Neural progenitor cell (in vitro differentiated cells): ENCODE measurements around the gene ZMYND8. TPM values are rescaled to one million over a fixed set of nuclear protein-coding genes. Genes with fewer than 3 reads are reported as not detected.

ENCODE experiments used
- DNase-seq: peaks from one replicate; pipeline ENCODE4 v3.0.0-alpha.2; 2016; ENCODE audit warnings: low spot score
- H2AFZ ChIP-seq: fragments of 200-600 bp; sonication (generic); replicated peaks from 2 replicates; pipeline ENCODE4 v1.6.1; 2016; ENCODE audit warnings: antibody characterized with exemption
- H3F3A ChIP-seq: fragments of 200-600 bp; sonication (generic); 2 replicates; pipeline ENCODE4 v1.6.1; 2016; ENCODE audit warnings: antibody characterized with exemption, low read depth
- H3K27ac ChIP-seq: fragments of 200-600 bp; sonication (generic); 2 replicates; pipeline ENCODE4 v1.5.1; 2016; ENCODE audit warnings: mild to moderate bottlenecking
- H3K27me3 ChIP-seq: fragments of 200-600 bp; sonication (generic); 2 replicates; pipeline ENCODE4 v1.6.1; 2016; ENCODE audit warnings: mild to moderate bottlenecking, moderate library complexity
- H3K36me3 ChIP-seq: fragments of 200-600 bp; sonication (generic); 2 replicates; pipeline ENCODE4 v1.5.1; 2016
- H3K4me1 ChIP-seq: fragments of 200-600 bp; sonication (generic); 2 replicates; pipeline ENCODE4 v1.6.1; 2016; ENCODE audit warnings: mixed run types
- H3K4me2 ChIP-seq: fragments of 200-600 bp; sonication (generic); 2 replicates; pipeline ENCODE4 v1.6.1; 2016
- H3K4me3 ChIP-seq: fragments of 200-600 bp; sonication (generic); 2 replicates; pipeline ENCODE4 v1.5.1; 2016
- H3K79me2 ChIP-seq: fragments of 200-600 bp; sonication (generic); 2 replicates; pipeline ENCODE4 v1.6.1; 2016; ENCODE audit warnings: low read depth
- H3K9ac ChIP-seq: fragments of 200-600 bp; sonication (generic); 2 replicates; pipeline ENCODE4 v1.6.1; 2016
- H3K9me3 ChIP-seq: fragments of 200-600 bp; sonication (generic); 2 replicates; pipeline ENCODE4 v1.5.1; 2016; ENCODE audit warnings: low read depth
- H4K20me1 ChIP-seq: fragments of 200-600 bp; sonication (generic); 2 replicates; pipeline ENCODE4 v1.6.1; 2016; ENCODE audit warnings: low read depth
- H3K27ac Mint-ChIP-seq: 3 replicates; pipeline ENCODE4 v1.8.0; 2021; ENCODE audit warnings: mixed read lengths
- H3K27me3 Mint-ChIP-seq: 2 replicates; pipeline ENCODE4 v1.8.0; 2022; ENCODE audit warnings: low read depth, mild to moderate bottlenecking, inconsistent platforms, moderate library complexity, mixed read lengths; ENCODE audit not compliant: insufficient read depth
- H3K36me3 Mint-ChIP-seq: 3 replicates; pipeline ENCODE4 v1.8.0; 2021; ENCODE audit warnings: mixed read lengths
- H3K4me1 Mint-ChIP-seq: 3 replicates; pipeline ENCODE4 v1.8.0; 2021; ENCODE audit warnings: mixed read lengths
- H3K4me3 Mint-ChIP-seq: 3 replicates; pipeline ENCODE4 v1.8.0; 2021; ENCODE audit warnings: mild to moderate bottlenecking, moderate library complexity, mixed read lengths
- H3K9me3 Mint-ChIP-seq: 3 replicates; pipeline ENCODE4 v1.8.0; 2020; ENCODE audit warnings: mixed read lengths
- EZH2 ChIP-seq: fragments of 200-600 bp; sonication (generic); IDR thresholded peaks from 2 replicates; pipeline ENCODE4 v1.6.1; 2017; ENCODE audit warnings: antibody characterized with exemption, mild to moderate bottlenecking, moderate library complexity
- EZH2phosphoT487 ChIP-seq: fragments of 200-600 bp; sonication (generic); IDR thresholded peaks from 2 replicates; pipeline ENCODE4 v1.6.1; 2017; ENCODE audit warnings: antibody characterized with exemption
- total RNA-seq: library from RNA; depleted of rRNA; stranded (reverse); fragments of >200 nt; gene quantifications from 2 replicates; pipeline ENCODE4 v1.2.3, GENCODE V29; 2015; ENCODE audit warnings: low replicate concordance
- TF ChIP-seq, protein P1 (sequence below): fragments of 200-600 bp; sonication (generic); IDR thresholded peaks from 2 replicates; pipeline ENCODE4 v1.5.1; 2017; ENCODE audit warnings: antibody characterized with exemption, mild to moderate bottlenecking

ZMYND8 gene
- total RNA-seq, 1 donor from 2014 or later = 59.4 TPM

- Histone ChIP-seq H3K4me1 (peaks cover 4% of the 10 kb centered on the region), H3K9ac (no peak overlapping the region), H3F3A (peaks cover 23% of the 10 kb centered on the region), H3K27ac (peak overlapping the region; percentile 59), H3K9me3 (no peaks in the 10 kb centered on the region), H2AFZ (no peak overlapping the region), H3K4me3 (no peak overlapping the region), H3K36me3 (peaks cover 11% of the 10 kb centered on the region), H3K4me2 (no peak overlapping the region), H4K20me1 (peaks cover 38% of the 10 kb centered on the region), H3K79me2 (peaks cover 82% of the 10 kb centered on the region), H3K27me3 (no peaks in the 10 kb centered on the region)
- Mint-ChIP-seq H3K4me1 (peaks cover 11% of the 10 kb centered on the region), H3K9me3 (no peaks in the 10 kb centered on the region), H3K27me3 (peaks cover 2% of the 10 kb centered on the region), H3K27ac (peak overlapping the region; percentile 46), H3K36me3 (peaks cover 60% of the 10 kb centered on the region), H3K4me3 (no peak overlapping the region)
- TF ChIP-seq EZH2 = no peak
- TF ChIP-seq, protein P1, sequence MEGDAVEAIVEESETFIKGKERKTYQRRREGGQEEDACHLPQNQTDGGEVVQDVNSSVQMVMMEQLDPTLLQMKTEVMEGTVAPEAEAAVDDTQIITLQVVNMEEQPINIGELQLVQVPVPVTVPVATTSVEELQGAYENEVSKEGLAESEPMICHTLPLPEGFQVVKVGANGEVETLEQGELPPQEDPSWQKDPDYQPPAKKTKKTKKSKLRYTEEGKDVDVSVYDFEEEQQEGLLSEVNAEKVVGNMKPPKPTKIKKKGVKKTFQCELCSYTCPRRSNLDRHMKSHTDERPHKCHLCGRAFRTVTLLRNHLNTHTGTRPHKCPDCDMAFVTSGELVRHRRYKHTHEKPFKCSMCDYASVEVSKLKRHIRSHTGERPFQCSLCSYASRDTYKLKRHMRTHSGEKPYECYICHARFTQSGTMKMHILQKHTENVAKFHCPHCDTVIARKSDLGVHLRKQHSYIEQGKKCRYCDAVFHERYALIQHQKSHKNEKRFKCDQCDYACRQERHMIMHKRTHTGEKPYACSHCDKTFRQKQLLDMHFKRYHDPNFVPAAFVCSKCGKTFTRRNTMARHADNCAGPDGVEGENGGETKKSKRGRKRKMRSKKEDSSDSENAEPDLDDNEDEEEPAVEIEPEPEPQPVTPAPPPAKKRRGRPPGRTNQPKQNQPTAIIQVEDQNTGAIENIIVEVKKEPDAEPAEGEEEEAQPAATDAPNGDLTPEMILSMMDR = no peak
- no peak for TF ChIP-seq EZH2phosphoT487
- no peak for DNase-seq
Observed at GRCh38 chr20:47258745-47259695, 97.5 kb downstream of the ZMYND8 start.

GRCh38 chr20:47257771-47258170 lies 98.7 kb downstream of the ZMYND8 start:
- no peaks in the 10 kb centered on the region for H3K27me3 ChIP-seq
- Mint-ChIP-seq H3K36me3 (peaks cover 56% of the 10 kb centered on the region), H3K4me3 (no peak overlapping the region), H3K9me3 (no peaks in the 10 kb centered on the region), H3K4me1 (peaks cover 11% of the 10 kb centered on the region), H3K27me3 (peaks cover 2% of the 10 kb centered on the region), H3K27ac (no peak overlapping the region)
- no peak overlapping the region for H3K9ac ChIP-seq
- no peaks in the 10 kb centered on the region for H3K4me1 ChIP-seq
- H4K20me1 ChIP-seq = peaks cover 27% of the 10 kb centered on the region
- no peak overlapping the region for H3K4me3 ChIP-seq
- DNase-seq = no peak
- H3K36me3 ChIP-seq = peaks cover 11% of the 10 kb centered on the region
- TF ChIP-seq EZH2 (no peak), EZH2phosphoT487 (no peak)
- TF ChIP-seq, protein P1 = no peak
- peaks cover 22% of the 10 kb centered on the region for H3F3A ChIP-seq
- H3K9me3 ChIP-seq = no peaks in the 10 kb centered on the region
- peaks cover 83% of the 10 kb centered on the region for H3K79me2 ChIP-seq
- no peak overlapping the region for H3K4me2 ChIP-seq
- no peak overlapping the region for H3K27ac ChIP-seq
- H2AFZ ChIP-seq = no peak overlapping the region

GRCh38 chr20:47257256-47257655 lies 99.2 kb downstream of the ZMYND8 start:
- H3K4me1 Mint-ChIP-seq = peaks cover 11% of the 10 kb centered on the region
- no peak overlapping the region for H3K27ac Mint-ChIP-seq

More at GRCh38 chr20:47257256-47257655, 99.2 kb downstream of the ZMYND8 start:
- H2AFZ ChIP-seq = no peak overlapping the region
- H3K79me2 ChIP-seq = peaks cover 84% of the 10 kb centered on the region
- H3K4me2 ChIP-seq = no peak overlapping the region
- peaks cover 27% of the 10 kb centered on the region for H4K20me1 ChIP-seq
- H3F3A ChIP-seq = peaks cover 18% of the 10 kb centered on the region
- TF ChIP-seq EZH2phosphoT487 (no peak), EZH2 (no peak)
- TF ChIP-seq, protein P1 = no peak
- H3K27me3 Mint-ChIP-seq = peaks cover 2% of the 10 kb centered on the region
- H3K9me3 Mint-ChIP-seq = no peaks in the 10 kb centered on the region
- H3K9me3 ChIP-seq = no peaks in the 10 kb centered on the region
- no peaks in the 10 kb centered on the region for H3K27me3 ChIP-seq
- no peak overlapping the region for H3K4me3 ChIP-seq
- peaks cover 51% of the 10 kb centered on the region for H3K36me3 Mint-ChIP-seq
- no peak overlapping the region for H3K9ac ChIP-seq
- H3K27ac ChIP-seq = no peak overlapping the region
- DNase-seq = no peak
- peaks cover 11% of the 10 kb centered on the region for H3K36me3 ChIP-seq
- no peak overlapping the region for H3K4me3 Mint-ChIP-seq
- H3K4me1 ChIP-seq = no peaks in the 10 kb centered on the region
